ENCODE measurements around the gene KRTAP5-3. TPM values are rescaled to one million over a fixed set of nuclear protein-coding genes. Genes with fewer than 3 reads are reported as not detected.

The KRTAP5-3 gene
- total and polyA plus RNA-seq, 2 of the 8 experiments (the other 6 are each of a cell fraction or from before 2014, with no cell fraction given), result not detected

- TF ChIP-seq SAP30 (IDR thresholded peaks at IDR 0.05; ENCODE audit: insufficient read depth, insufficient replicate concordance, low read length), result no peak
- TF ChIP-seq NANOG (IDR thresholded peaks at IDR 0.05; ENCODE audit: insufficient read depth, low read depth, low read length, poor library complexity, severe bottlenecking), result no peak
- TF ChIP-seq KDM4A (IDR thresholded peaks at IDR 0.05; ENCODE audit: low read depth, low read length, severe bottlenecking), result no peak
- no peak for TF ChIP-seq SP2 (IDR thresholded peaks at IDR 0.05; ENCODE audit: low read length)
These were observed 37.1 kb upstream of the KRTAP5-3 start (continued) for GRCh38 chr11:1645357-1645821.

Data from H1 (cell line).